Sigmoid colon (tissue), 4 donors: ENCODE measurements around the gene GMNN.

Experiments used
- CTCF ChIP-seq, 4 experiments: fragments of 450-650 bp in 3 of 4; fragments of 200-600 bp in 1 of 4; IDR thresholded peaks; one replicate each; pipeline ENCODE4 v1.5.1; 2016 to 2019; ENCODE audit warnings: antibody characterized with exemption in 4 of 4, mild to moderate bottlenecking in 3 of 4, moderate library complexity in 2 of 4
- EP300 ChIP-seq, 4 donors: sonication (generic); formaldehyde crosslinking; IDR thresholded peaks; one replicate each; pipeline ENCODE4 v1.6.1; 2017; ENCODE audit warnings: antibody characterized with exemption in 4 of 4
- POLR2A ChIP-seq, 2 donors: fragments of 450-650 bp; IDR thresholded peaks; one replicate each; pipeline ENCODE4 v1.6.1; 2016; ENCODE audit warnings: antibody characterized with exemption in 2 of 2, mild to moderate bottlenecking in 2 of 2, moderate library complexity in 2 of 2

GRCh38 chr6:24832794-24833193 lies 58.1 kb downstream of the GMNN start:
- no peak for TF ChIP-seq CTCF (IDR thresholded peaks at IDR 0.05)
- TF ChIP-seq POLR2A (IDR thresholded peaks at IDR 0.05) = no peak
- TF ChIP-seq EP300 (IDR thresholded peaks at IDR 0.05) = no peak
